GM19035 (cell line): ENCODE results near the gene KRT81.
A peak's percentile ranks its signal among the peaks of the same experiment; 100 is the strongest.
"Not testable (repeated sequence)": the region's sequence is repeated elsewhere in the genome, so short reads cannot be mapped to it uniquely, and the experiment has no call there.

Experiments used
- ATAC-seq: cut with Tn5 transposase; IDR thresholded peaks from one replicate; pipeline ENCODE4 v1.9.1; 2021; ENCODE audit not compliant: unreplicated experiment

The KRT81 gene

GRCh38 chr12:52243856-52244614 lies 47.3 kb downstream of the KRT81 start:
- ATAC-seq = peak; percentile 82

- ATAC-seq = no peak
These were observed 48.0 kb downstream of the KRT81 start for GRCh38 chr12:52243259-52243855.

- ATAC-seq = no peak
These were observed 48.7 kb downstream of the KRT81 start for GRCh38 chr12:52242442-52243258.

- ATAC-seq = no peak
These were observed 50.0 kb downstream of the KRT81 start for GRCh38 chr12:52241205-52241842.

- ATAC-seq = not testable (repeated sequence)
These were observed 51.1 kb downstream of the KRT81 start for GRCh38 chr12:52240247-52240646.

GRCh38 chr12:52239767-52240166 lies 51.6 kb downstream of the KRT81 start:
- no peak for ATAC-seq

GRCh38 chr12:52238916-52239646 lies 52.3 kb downstream of the KRT81 start:
- ATAC-seq = no peak

- no peak for ATAC-seq
These were observed 53.0 kb downstream of the KRT81 start for GRCh38 chr12:52238207-52238840.

- ATAC-seq = no peak
These were observed 54.8 kb downstream of the KRT81 start for GRCh38 chr12:52236386-52237050.
